NCI-H146 treated with DMSO at 0.1 percent for 48 hours (cell line): Measurements from ENCODE around the gene MYBPC1.
"Not testable (repeated sequence)": the region's sequence is repeated elsewhere in the genome, so short reads cannot be mapped to it uniquely, and the experiment has no call there.

Experiments used
- DNase-seq: peaks from one replicate; lab custom pipeline; 2025; ENCODE audit not compliant: unreplicated experiment; lab: John Stamatoyannopoulos, UW

The MYBPC1 gene

DNA sequence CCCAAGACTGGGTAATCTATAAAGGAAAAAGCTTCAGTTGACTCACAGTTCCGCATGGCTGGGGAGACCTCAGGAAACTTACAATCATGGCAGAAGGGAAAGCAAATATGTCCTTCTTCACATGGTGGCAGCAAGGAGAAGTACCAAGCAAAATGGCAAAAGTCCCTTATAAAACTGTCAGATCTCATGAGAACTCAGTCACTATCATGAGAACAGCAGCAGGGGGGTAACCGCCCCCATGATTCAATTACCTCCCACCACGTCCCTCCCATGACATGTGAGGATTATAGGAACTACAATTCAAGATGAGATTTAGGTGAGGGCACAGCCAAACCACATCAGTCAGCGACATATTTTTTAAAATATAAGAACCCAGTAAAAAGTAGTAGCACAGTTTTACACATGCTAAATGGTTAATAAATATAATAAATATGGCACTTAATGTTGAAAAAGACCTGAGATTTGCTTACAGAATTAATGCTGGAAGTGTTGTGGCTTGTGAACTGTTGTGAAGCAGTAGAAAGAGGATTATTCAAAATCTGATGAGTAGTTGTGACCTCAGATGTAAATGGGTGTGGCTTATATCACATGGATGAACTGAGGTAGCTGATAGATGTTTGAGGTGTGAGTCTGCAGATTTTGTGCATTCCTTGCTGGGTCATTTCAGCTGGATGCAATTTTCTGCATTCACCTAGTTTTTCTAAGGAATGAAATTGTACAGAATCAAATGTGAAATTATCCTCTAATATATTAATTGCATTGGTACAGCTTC lies 55.8 kb downstream of the MYBPC1 start:
- DNase-seq, result no peak

- DNase-seq, result no peak
These were observed 58.3 kb downstream of the MYBPC1 start for GRCh38 chr12:101653030-101653429.

GRCh38 chr12:101653503-101653902 lies 58.7 kb downstream of the MYBPC1 start:
- no peak for DNase-seq

DNA sequence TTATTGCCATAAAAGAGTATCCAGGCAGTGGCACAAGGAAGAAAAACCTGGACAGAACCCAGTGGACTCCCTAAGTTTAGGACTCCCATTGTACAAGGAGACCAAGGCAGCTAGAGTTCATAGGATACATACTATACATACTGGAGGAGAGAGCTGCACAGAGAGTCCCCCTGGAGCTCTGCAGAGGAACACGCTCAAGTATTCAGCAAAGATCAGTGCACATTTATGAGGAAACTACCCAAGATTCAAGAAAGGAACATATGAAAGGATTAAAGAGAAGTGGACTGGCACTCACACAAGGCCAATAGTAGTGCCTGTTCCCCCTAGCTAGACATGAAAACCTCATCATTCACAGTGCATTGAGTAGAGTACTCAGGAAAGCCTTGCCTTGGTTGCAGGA lies 59.7 kb downstream of the MYBPC1 start:
- DNase-seq, result no peak

- DNase-seq, result no peak
These were observed 60.6 kb downstream of the MYBPC1 start for GRCh38 chr12:101655393-101655792.

DNA sequence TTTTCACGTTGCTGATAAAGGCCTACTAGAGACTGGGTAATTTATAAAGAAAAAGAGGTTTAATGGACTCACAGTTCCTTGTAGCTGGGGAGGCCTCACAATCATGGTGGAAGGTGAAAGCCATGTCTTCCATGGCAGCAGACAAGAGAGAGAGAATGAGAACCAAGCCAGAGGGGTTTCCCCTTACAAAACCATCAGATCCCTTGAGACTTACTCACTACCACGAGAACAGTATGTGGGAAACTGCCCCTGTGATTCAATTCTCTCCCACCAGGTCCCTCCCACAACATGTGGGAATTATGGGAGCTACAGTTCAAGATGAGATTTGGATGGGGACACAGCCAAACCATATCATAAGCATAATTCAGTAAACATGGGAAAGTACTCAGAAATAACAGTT lies 65.9 kb downstream of the MYBPC1 start:
- not testable (repeated sequence) for DNase-seq

DNA sequence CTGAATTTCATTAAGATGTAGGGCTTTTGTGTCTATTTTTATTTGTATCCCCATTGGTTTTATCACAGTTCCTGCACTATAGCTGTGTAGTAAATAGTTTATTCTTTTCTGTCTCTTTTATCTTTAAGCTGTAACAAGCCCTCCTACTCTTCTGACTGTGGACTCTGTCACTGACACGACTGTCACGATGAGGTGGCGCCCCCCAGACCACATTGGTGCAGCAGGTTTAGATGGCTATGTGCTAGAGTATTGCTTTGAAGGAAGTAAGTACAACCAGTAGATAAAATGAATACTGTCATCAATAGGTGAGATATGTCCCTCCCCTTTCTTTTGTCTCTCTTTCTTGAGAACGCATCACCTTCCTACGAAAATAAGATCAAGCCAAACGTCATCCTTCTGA lies 68.5 kb downstream of the MYBPC1 start:
- no peak for DNase-seq

DNA sequence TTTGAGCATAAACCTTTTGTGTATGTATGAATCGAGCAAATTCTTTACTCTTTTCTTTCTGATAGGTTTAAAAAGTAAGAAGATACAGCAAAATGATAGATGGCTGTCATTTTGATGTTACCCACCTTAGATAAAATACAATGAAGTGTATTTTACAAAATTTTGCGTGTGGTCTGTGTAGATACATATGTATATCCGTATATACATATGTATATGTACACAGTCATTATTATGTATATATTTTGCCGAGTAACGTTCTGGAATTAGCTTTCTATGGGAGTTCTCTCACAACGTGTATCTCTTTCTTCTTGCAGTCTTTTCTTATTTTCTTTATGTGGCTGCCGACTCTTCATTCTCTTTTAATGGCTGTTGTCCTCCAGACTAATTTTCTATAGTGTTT lies 70.2 kb downstream of the MYBPC1 start:
- no peak for DNase-seq

DNA sequence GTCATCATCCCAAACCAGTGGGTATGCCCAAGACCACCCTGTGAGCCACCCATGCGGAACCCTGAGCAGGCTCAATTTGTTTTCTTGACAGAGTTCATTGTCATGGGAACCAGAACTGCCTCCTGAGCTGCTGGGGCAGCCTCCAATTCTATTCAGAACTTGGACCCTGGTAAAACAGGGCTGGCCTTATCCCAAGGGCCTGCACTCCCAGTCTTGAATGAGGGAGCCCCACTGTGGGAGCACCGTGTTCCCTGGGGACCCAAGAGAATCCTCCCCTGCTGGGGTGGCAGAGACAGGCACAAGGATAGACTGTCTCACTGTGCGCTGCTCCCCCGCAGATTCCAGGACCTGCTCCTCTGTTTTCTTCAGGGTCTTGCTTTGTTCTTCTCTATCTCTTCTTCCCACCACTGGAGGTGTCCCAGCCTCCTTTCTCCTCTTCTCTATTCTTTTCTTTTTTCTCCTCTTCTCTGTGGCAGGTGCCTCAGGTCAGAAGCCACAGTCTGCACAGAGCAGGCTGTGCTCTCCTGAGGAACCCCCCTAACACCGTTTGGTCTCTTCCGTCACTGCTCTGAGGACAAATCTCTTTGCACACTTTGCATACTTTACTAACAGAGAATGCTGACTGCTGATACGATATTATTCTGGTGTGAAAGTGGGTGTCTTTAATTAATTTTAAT lies 71.4 kb downstream of the MYBPC1 start:
- DNase-seq, result no peak

- DNase-seq, result no peak
These were observed 72.8 kb downstream of the MYBPC1 start for GRCh38 chr12:101667591-101667990.

- DNase-seq, result no peak
These were observed 75.4 kb downstream of the MYBPC1 start for GRCh38 chr12:101670007-101670671.

DNA sequence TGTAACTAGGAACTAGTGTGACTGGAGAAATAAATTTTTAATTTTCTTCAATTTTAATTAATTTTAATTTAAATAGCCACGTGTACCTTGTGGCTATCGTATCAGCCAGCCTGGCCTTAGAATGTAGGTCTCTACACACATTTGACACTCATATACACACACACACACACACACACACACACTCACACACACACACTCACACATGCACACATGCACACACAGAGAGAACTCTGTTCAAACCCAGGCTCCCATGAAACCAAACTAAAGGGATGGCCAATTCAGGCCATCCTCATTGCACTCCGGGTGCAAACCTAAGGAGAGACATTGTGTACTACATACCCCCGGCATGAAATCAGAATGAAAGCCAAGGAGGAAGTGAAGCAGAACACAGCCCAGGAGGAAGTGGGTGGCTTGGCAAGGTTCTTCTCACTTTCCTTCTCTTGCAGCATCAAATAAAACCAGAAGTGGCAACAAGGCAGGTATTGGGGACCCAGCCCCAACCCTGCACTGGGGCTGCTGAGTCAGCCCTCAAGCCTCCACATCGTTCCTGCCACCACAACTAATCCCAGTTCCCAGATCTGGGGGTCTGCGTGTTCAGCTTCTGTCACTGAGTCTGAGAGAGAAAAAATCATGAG lies 76.5 kb downstream of the MYBPC1 start:
- DNase-seq, result no peak

GRCh38 chr12:101671833-101672232 lies 77.1 kb downstream of the MYBPC1 start:
- DNase-seq, result no peak

- no peak for DNase-seq
These were observed 80.8 kb downstream of the MYBPC1 start for GRCh38 chr12:101675555-101675954.

DNA sequence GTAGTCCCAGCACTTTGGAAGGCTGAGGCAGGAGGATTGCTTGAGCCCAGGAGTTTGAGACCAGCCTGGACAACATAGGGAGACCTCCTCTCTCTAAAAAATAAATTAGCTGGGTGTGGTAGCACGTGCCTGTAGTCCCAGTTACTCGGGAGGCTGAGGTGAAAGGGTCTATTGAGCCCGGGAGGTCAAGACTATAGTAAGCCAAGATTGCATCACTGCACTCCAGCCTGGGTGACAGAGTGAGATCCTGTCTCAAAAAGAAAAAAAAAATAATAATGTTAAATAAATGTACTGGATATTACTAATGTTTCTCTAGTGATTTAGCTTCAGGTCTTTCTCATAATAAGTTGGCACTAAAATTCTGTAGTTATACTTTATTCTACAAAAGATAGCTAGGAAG lies 81.7 kb downstream of the MYBPC1 start:
- DNase-seq, result not testable (repeated sequence)

- no peak for DNase-seq
These were observed 83.3 kb downstream of the MYBPC1 start for GRCh38 chr12:101678081-101678480.

DNA sequence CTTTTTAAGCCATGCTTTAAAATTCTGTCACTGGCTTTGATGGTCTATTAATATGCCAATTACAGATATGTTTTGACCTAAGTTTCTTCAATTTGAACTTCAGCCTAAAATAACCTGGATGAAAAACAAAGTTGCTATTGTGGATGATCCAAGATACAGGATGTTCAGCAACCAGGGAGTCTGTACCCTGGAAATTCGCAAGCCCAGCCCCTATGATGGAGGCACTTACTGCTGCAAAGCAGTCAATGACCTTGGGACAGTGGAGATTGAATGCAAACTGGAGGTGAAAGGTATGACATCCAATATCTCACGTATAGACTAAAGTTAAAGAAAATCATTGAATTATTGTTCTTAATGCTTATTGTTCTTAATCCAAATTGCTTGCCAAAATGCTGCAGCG lies 85.5 kb downstream of the MYBPC1 start:
- no peak for DNase-seq

DNA sequence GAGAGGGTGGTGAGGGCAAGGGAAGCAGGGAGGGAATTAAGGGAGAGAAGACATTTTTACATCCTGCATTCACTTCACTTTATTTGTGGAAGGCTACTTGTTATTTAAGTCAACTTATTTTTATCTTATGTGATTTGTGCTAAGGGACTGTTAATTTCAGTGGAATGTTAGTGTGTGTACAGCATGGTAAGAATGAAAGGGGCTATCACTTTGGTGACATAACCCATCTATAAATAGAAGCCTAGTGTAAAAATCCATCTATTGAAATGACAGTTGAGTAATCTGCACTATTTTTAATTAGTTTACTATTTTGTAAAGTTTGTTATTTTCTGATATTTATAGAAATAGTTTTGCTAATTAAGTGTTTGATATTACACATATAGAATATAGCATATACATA lies 85.9 kb downstream of the MYBPC1 start:
- no peak for DNase-seq

DNA sequence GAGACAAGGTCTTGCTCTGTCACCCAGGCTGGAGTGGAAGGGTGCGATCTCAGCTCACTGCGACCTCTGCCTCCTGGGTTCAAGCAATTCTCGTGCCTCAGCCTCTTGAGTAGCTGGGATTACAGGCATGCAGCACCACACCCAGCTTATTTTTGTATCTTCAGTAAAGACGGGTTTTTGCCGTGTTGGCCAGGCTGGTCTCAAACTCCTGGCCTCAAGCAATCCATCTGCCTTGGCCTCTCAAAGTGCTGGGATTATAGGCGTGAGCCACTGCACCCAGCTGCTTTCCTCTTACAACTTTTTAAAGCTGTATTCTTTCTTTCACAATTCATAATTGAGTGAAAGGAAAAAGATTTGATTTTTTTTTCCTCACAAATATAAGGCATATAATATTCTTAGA lies 86.9 kb downstream of the MYBPC1 start:
- not testable (repeated sequence) for DNase-seq

- no peak for DNase-seq
These were observed 90.3 kb downstream of the MYBPC1 start for GRCh38 chr12:101685092-101685491.

DNA sequence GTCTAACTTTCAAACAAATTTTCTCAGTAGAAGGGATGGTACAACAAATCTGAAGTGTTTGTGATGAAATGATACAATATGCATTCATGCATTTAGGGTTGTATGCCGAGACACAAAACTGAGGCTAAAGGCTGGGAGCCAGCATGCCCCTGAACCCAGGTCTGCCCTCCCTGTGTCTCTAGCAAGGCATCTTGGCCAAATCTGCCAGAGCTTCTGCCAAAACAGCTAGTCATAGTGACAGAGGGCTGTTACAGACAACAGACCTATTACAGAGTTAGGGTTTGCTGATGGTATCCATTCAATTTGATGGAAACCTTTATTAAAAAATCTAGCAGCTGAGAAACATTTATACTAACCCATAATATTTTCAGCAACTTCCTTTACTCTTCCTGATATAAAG lies 91.4 kb downstream of the MYBPC1 start:
- DNase-seq, result no peak
